Measurements from ENCODE around the gene PARP1. TPM values are rescaled to one million over a fixed set of nuclear protein-coding genes. Genes with fewer than 3 reads are reported as not detected.

PARP1 gene
- total RNA-seq, 1 experiment from 2014 or later: 213 TPM

GRCh38 chr1:226355016-226355415, 52.9 kb downstream of the PARP1 start:
- Histone ChIP-seq H3K9me3 (ENCODE audit: control insufficient read depth in 1 of 2, insufficient read depth in 1 of 2, low read depth in 1 of 2, low read length in 2 of 2) (no peaks in the 10 kb centered on the region), H3K4me1 (ENCODE audit: control insufficient read depth in 1 of 2, insufficient read depth in 2 of 2, low read length in 2 of 2) (no peaks in the 10 kb centered on the region), H4K20me1 (ENCODE audit: insufficient read depth) (no peaks in the 10 kb centered on the region), H3K4me3 (replicated peaks in 1 of 2; ENCODE audit: low read depth in 1 of 2, low read length in 2 of 2) (no peak overlapping the region), H3K9me2 (ENCODE audit: insufficient read depth) (no peaks in the 10 kb centered on the region), H2AFZ (ENCODE audit: low read depth, low read length, poor library complexity, severe bottlenecking) (no peak overlapping the region), H3K36me3 (ENCODE audit: control insufficient read depth in 1 of 2, insufficient read depth in 2 of 2, low read length in 2 of 2) (peaks cover 5 to 11% of the 10 kb centered on the region in 2 experiments; a peak in 2 of 4 replicates), H3K4me2 (ENCODE audit: low read length) (no peak overlapping the region), H3K27me3 (ENCODE audit: insufficient read depth, low read length) (no peaks in the 10 kb centered on the region), H3K79me2 (ENCODE audit: insufficient read depth, low read length) (no peaks in the 10 kb centered on the region), H3K9ac (ENCODE audit: low read length) (no peak overlapping the region), H3K27ac (ENCODE audit: low read depth, low read length) (no peak overlapping the region)
- intact Hi-C loops (cut with micrococcal nuclease): no loop called here
- CTCF ChIA-PET: no interaction called here
- RAD21 ChIA-PET (ENCODE audit: low non-redundant PET in 1 of 2, low total read pairs in 2 of 2, uncharacterized antibody in 2 of 2, unreplicated experiment in 2 of 2): no interaction called here
- no peak for ATAC-seq
- DNase-seq (ENCODE audit: low read depth, low spot score): no peak
- BruUV-seq (replicated peaks): no TSS peak
- POLR2A ChIA-PET: no interaction called here
- TF ChIP-seq MAX (IDR thresholded peaks at IDR 0.05) (no peak), TCF7L2 (IDR thresholded peaks at IDR 0.05; ENCODE audit: borderline replicate concordance, extremely low read depth, insufficient read depth, insufficient read length) (no peak), ZFX (IDR thresholded peaks at IDR 0.05) (no peak), EGR1 (IDR thresholded peaks at IDR 0.05; ENCODE audit: low read depth) (no peak), CEBPB (IDR thresholded peaks at IDR 0.05; ENCODE audit: low read depth) (no peak), REST (IDR thresholded peaks at IDR 0.05; ENCODE audit: low read depth) (no peak), SRF (IDR thresholded peaks at IDR 0.05; ENCODE audit: low read depth) (no peak), EZH2 (IDR thresholded peaks at IDR 0.05) (no peak), POLR2A (IDR thresholded peaks at IDR 0.05; ENCODE audit: borderline replicate concordance, extremely low read depth, insufficient read depth, insufficient read length) (no peak), SIN3A (IDR thresholded peaks at IDR 0.05; ENCODE audit: low read depth) (no peak), JUND (IDR thresholded peaks at IDR 0.05) (no peak), YY1 (IDR thresholded peaks at IDR 0.05; ENCODE audit: extremely low read depth, insufficient replicate concordance, low read depth, low read length) (no peak), ZBTB33 (IDR thresholded peaks at IDR 0.05; ENCODE audit: extremely low read depth, insufficient replicate concordance, low read length) (no peak), SP1 (IDR thresholded peaks at IDR 0.05; ENCODE audit: low read depth) (no peak), EZH2phosphoT487 (IDR thresholded peaks at IDR 0.05; ENCODE audit: borderline replicate concordance) (no peak), ZNF274 (IDR thresholded peaks at IDR 0.05; ENCODE audit: low read depth, low read length) (no peak), FOSL1 (IDR thresholded peaks at IDR 0.05; ENCODE audit: low read depth) (no peak)

Measured in HCT116 (cell line).